ENCODE data around the gene TES.
A peak's percentile ranks its signal among the peaks of the same experiment; 100 is the strongest.
"Not testable (repeated sequence)": the region's sequence is repeated elsewhere in the genome, so short reads cannot be mapped to it uniquely, and the experiment has no call there.

TES gene

GRCh38 chr7:116210345-116211005 is at the start of gene TES:
TSS of gene TES (plus strand) at chr7:116210539. CDS start at chr7:116210708, 169 bp downstream.
- peak; percentile 67 for DNase-seq

- DNase-seq = no peak
These were observed 48.6 kb upstream of the TES start for GRCh38 chr7:116161728-116162127.

- no peak for DNase-seq
These were observed 48.1 kb upstream of the TES start for GRCh38 chr7:116162254-116162653.

GRCh38 chr7:116162992-116163391 is 47.3 kb upstream of the TES start:
- DNase-seq = no peak

GRCh38 chr7:116164552-116165306 is 45.6 kb upstream of the TES start:
- no peak for DNase-seq

GRCh38 chr7:116165717-116166116 is 44.6 kb upstream of the TES start:
- no peak for DNase-seq

- no peak for DNase-seq
These were observed 44.2 kb upstream of the TES start for GRCh38 chr7:116166156-116166555.

- DNase-seq = no peak
These were observed 43.2 kb upstream of the TES start for GRCh38 chr7:116167177-116167576.

GRCh38 chr7:116169060-116169459 is 41.3 kb upstream of the TES start:
- DNase-seq = no peak

- no peak for DNase-seq
These were observed 40.2 kb upstream of the TES start for GRCh38 chr7:116170180-116170579.

GRCh38 chr7:116171094-116171493 is 39.2 kb upstream of the TES start:
- no peak for DNase-seq

- DNase-seq = no peak
These were observed 38.0 kb upstream of the TES start for GRCh38 chr7:116172353-116172752.

- no peak for DNase-seq
These were observed 37.0 kb upstream of the TES start for GRCh38 chr7:116173051-116174028.

GRCh38 chr7:116175095-116175494 is 35.2 kb upstream of the TES start:
- not testable (repeated sequence) for DNase-seq

GRCh38 chr7:116176226-116176625 is 34.1 kb upstream of the TES start:
- DNase-seq = no peak

- no peak for DNase-seq
These were observed 33.3 kb upstream of the TES start for GRCh38 chr7:116177009-116177408.

GRCh38 chr7:116180302-116180701 is 30.0 kb upstream of the TES start:
- DNase-seq = no peak

GRCh38 chr7:116182023-116182422 is 28.3 kb upstream of the TES start:
- DNase-seq = no peak

GRCh38 chr7:116185450-116185849 is 24.9 kb upstream of the TES start:
- DNase-seq = no peak

- no peak for DNase-seq
These were observed 24.4 kb upstream of the TES start for GRCh38 chr7:116185956-116186355.

GRCh38 chr7:116187400-116187799 is 22.9 kb upstream of the TES start:
- DNase-seq = no peak

- no peak for DNase-seq
These were observed 16.8 kb upstream of the TES start for GRCh38 chr7:116193329-116194087.

- no peak for DNase-seq
These were observed 16.2 kb upstream of the TES start for GRCh38 chr7:116194115-116194514.
